ENCODE results near the gene TCAP.
"Not testable (repeated sequence)": the region's sequence is repeated elsewhere in the genome, so short reads cannot be mapped to it uniquely, and the experiment has no call there.

TCAP gene

GRCh38 chr17:39709998-39710964 lies 45.1 kb downstream of the TCAP start:
- no peak for TF ChIP-seq CTCF (IDR thresholded peaks at IDR 0.05)
- Histone ChIP-seq H3K4me3 (no peak overlapping the region), H3K27ac (no peak overlapping the region)
- DNase-seq (ENCODE audit: low spot score) = no peak

GRCh38 chr17:39711071-39711470 lies 45.9 kb downstream of the TCAP start:
- H3K4me3 ChIP-seq; DNase-seq (ENCODE audit: low spot score); H3K27ac ChIP-seq: not testable (repeated sequence)

GRCh38 chr17:39711851-39712250 lies 46.7 kb downstream of the TCAP start:
- DNase-seq (ENCODE audit: low spot score) = no peak
- TF ChIP-seq CTCF (IDR thresholded peaks at IDR 0.05) = no peak
- H3K27ac ChIP-seq = no peak overlapping the region
- H3K4me3 ChIP-seq = no peak overlapping the region

- DNase-seq (ENCODE audit: low spot score) = no peak
- Histone ChIP-seq H3K4me3 (no peak overlapping the region), H3K27ac (no peak overlapping the region)
- TF ChIP-seq CTCF (IDR thresholded peaks at IDR 0.05) = no peak
Measured at GRCh38 chr17:39714234-39714633, 49.1 kb downstream of the TCAP start.

GRCh38 chr17:39715375-39716072 lies 50.4 kb downstream of the TCAP start:
- TF ChIP-seq CTCF (IDR thresholded peaks at IDR 0.05) = no peak
- Histone ChIP-seq H3K4me3 (no peak overlapping the region), H3K27ac (no peak overlapping the region)
- DNase-seq (ENCODE audit: low spot score) = no peak

All from coronary artery (tissue), 2 donors.